HUES48 (cell line): Measurements from ENCODE around the gene TPD52L2.

ENCODE experiments used
- H3K27ac ChIP-seq: one replicate; pipeline ENCODE4 v1.7.0; 2013; ENCODE audit warnings: low read depth, low read length, inconsistent platforms
- H3K27me3 ChIP-seq: 2 replicates; pipeline ENCODE4 v1.6.1; 2013; ENCODE audit warnings: mild to moderate bottlenecking, low read length; ENCODE audit not compliant: control insufficient read depth, insufficient read depth
- H3K36me3 ChIP-seq: 2 replicates; pipeline ENCODE4 v1.6.1; 2013; ENCODE audit warnings: low read length; ENCODE audit not compliant: control insufficient read depth, insufficient read depth
- H3K4me1 ChIP-seq: 2 replicates; pipeline ENCODE4 v1.6.1; 2013; ENCODE audit warnings: mild to moderate bottlenecking, low read length; ENCODE audit not compliant: control insufficient read depth, insufficient read depth
- H3K4me3 ChIP-seq: 2 replicates; pipeline ENCODE4 v1.5.1; 2013; ENCODE audit warnings: mild to moderate bottlenecking, low read depth, low read length
- H3K9ac ChIP-seq: 2 replicates; pipeline ENCODE4 v1.6.1; 2013; ENCODE audit warnings: mild to moderate bottlenecking, low read depth, low read length, moderate library complexity
- H3K9me3 ChIP-seq: 2 replicates; pipeline ENCODE4 v1.6.1; 2013; ENCODE audit warnings: low read length; ENCODE audit not compliant: control insufficient read depth, insufficient read depth

Gene TPD52L2

DNA sequence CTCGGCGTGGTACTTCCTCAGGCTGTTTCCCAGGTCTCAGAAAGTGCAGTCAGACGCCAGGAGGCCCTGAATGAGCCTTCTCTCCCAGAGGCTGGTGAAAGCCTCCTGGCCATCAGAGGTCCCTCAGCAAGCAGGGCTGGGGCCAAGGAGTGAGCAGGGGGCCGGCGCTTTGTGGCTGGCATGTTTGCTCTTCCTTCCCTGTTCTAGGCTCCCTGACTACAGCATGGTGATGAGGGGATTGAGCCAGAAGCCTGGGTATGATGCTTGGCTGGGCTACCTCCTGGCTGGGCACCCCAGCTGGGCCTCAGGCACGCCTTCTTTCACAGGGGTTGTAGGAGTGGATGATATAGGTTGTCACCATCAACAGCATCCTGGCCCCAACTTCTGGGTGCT, 18.1 kb downstream of the TPD52L2 start:
- Histone ChIP-seq H3K27me3 (no peaks in the 10 kb centered on the region), H3K9ac (no peak overlapping the region), H3K4me1 (no peaks in the 10 kb centered on the region), H3K36me3 (peaks cover 71% of the 10 kb centered on the region), H3K9me3 (no peaks in the 10 kb centered on the region), H3K27ac (no peak overlapping the region), H3K4me3 (no peak overlapping the region)

GRCh38 chr20:63884506-63885263, 19.6 kb downstream of the TPD52L2 start:
- H3K27me3 ChIP-seq = no peaks in the 10 kb centered on the region
- no peak overlapping the region for H3K4me3 ChIP-seq
- H3K9me3 ChIP-seq = no peaks in the 10 kb centered on the region
- no peaks in the 10 kb centered on the region for H3K4me1 ChIP-seq
- peaks cover 73% of the 10 kb centered on the region for H3K36me3 ChIP-seq
- H3K9ac ChIP-seq = no peak overlapping the region
- H3K27ac ChIP-seq = no peak overlapping the region

- H3K27me3 ChIP-seq = no peaks in the 10 kb centered on the region
- no peak overlapping the region for H3K4me3 ChIP-seq
- no peaks in the 10 kb centered on the region for H3K4me1 ChIP-seq
- no peak overlapping the region for H3K27ac ChIP-seq
- H3K36me3 ChIP-seq = peaks cover 81% of the 10 kb centered on the region
- no peak overlapping the region for H3K9ac ChIP-seq
- no peaks in the 10 kb centered on the region for H3K9me3 ChIP-seq
These were observed 20.4 kb downstream of the TPD52L2 start for GRCh38 chr20:63885264-63886053.

- H3K27me3 ChIP-seq = no peaks in the 10 kb centered on the region
- H3K4me1 ChIP-seq = no peaks in the 10 kb centered on the region
- no peak overlapping the region for H3K9ac ChIP-seq
- no peak overlapping the region for H3K27ac ChIP-seq
- no peaks in the 10 kb centered on the region for H3K9me3 ChIP-seq
- H3K4me3 ChIP-seq = no peak overlapping the region
- peaks cover 86% of the 10 kb centered on the region for H3K36me3 ChIP-seq
These were observed 21.0 kb downstream of the TPD52L2 start for GRCh38 chr20:63886054-63886419.

- Histone ChIP-seq H3K4me1 (no peaks in the 10 kb centered on the region), H3K27ac (no peak overlapping the region), H3K4me3 (no peak overlapping the region)
These were observed 21.9 kb downstream of the TPD52L2 start for GRCh38 chr20:63886921-63887320.

DNA sequence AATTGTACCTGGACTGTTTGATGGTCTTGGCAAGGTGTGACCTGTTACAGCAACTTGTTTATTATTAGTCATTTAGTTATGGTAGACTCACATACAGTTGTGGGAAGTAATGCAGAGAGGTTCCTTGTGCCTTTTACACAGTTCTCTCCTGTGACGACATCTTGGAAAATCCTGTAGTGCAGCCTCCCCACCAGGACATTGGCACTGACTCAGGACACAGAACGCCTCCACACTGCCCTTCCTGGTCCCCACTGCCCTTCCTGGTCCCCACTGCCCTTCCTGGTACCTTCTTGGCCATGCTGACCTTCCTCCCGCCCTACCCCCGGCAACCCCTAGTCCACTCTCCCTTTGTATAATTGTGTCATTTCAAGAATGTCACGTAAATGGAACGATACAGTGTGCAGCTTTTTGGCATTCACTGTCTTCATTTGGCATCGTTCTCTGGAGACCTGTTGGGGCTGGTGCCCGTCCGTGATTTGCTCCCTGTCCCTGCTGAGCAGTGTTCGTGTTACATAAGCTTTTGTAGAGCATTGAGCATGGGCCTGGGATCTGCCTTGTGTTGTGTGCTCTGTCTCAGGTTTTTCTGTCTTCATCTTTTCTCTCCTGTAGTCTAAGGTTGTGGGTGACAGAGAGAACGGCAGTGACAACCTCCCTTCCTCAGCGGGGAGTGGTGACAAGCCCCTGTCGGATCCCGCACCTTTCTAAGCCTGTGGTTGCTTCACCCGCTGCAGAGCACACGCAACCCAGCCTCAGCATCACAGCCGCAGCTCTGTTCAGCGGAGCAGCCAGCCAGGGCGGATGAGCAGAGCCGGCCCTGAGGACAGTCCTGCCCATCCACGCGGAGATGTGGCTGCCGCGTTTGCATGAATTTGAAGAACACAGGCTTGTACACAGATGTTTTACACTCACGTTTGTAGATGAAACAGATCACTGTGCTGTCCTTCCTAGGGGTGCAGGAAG, 24.5 kb downstream of the TPD52L2 start:
- Histone ChIP-seq H3K4me3 (no peak overlapping the region), H3K27ac (no peak overlapping the region)

More at GRCh38 chr20:63886921-63887320, 21.9 kb downstream of the TPD52L2 start:
- no peaks in the 10 kb centered on the region for H3K9me3 ChIP-seq
- H3K9ac ChIP-seq = no peak overlapping the region
- no peaks in the 10 kb centered on the region for H3K27me3 ChIP-seq
- peaks cover 82% of the 10 kb centered on the region for H3K36me3 ChIP-seq

GRCh38 chr20:63890201-63890576, 25.1 kb downstream of the TPD52L2 start:
- no peak overlapping the region for H3K27ac ChIP-seq

More for the DNA sequence above, 24.5 kb downstream of the TPD52L2 start:
- Histone ChIP-seq H3K36me3 (peaks cover 61% of the 10 kb centered on the region), H3K4me1 (peaks cover 3% of the 10 kb centered on the region; the same call in 1 of the 2 replicates), H3K27me3 (no peaks in the 10 kb centered on the region), H3K9me3 (no peaks in the 10 kb centered on the region), H3K9ac (no peak overlapping the region)

GRCh38 chr20:63890616-63891015, 25.5 kb downstream of the TPD52L2 start:
- peaks cover 3% of the 10 kb centered on the region; the same call in 1 of the 2 replicates for H3K4me1 ChIP-seq

More at GRCh38 chr20:63890201-63890576, 25.1 kb downstream of the TPD52L2 start:
- Histone ChIP-seq H3K4me1 (peaks cover 3% of the 10 kb centered on the region; the same call in 1 of the 2 replicates), H3K9ac (no peak overlapping the region), H3K36me3 (peaks cover 54% of the 10 kb centered on the region), H3K9me3 (no peaks in the 10 kb centered on the region), H3K4me3 (no peak overlapping the region), H3K27me3 (no peaks in the 10 kb centered on the region)

GRCh38 chr20:63891061-63892002, 26.3 kb downstream of the TPD52L2 start:
- no peak overlapping the region for H3K4me3 ChIP-seq
- peaks cover 46% of the 10 kb centered on the region for H3K36me3 ChIP-seq
- H3K9me3 ChIP-seq = no peaks in the 10 kb centered on the region
- no peaks in the 10 kb centered on the region for H3K27me3 ChIP-seq
- no peak overlapping the region for H3K9ac ChIP-seq
- H3K27ac ChIP-seq = no peak overlapping the region
- peaks cover 10% of the 10 kb centered on the region for H3K4me1 ChIP-seq

More at GRCh38 chr20:63890616-63891015, 25.5 kb downstream of the TPD52L2 start:
- Histone ChIP-seq H3K4me3 (no peak overlapping the region), H3K36me3 (peaks cover 50% of the 10 kb centered on the region), H3K27ac (no peak overlapping the region), H3K9me3 (no peaks in the 10 kb centered on the region), H3K27me3 (no peaks in the 10 kb centered on the region), H3K9ac (no peak overlapping the region)

DNA sequence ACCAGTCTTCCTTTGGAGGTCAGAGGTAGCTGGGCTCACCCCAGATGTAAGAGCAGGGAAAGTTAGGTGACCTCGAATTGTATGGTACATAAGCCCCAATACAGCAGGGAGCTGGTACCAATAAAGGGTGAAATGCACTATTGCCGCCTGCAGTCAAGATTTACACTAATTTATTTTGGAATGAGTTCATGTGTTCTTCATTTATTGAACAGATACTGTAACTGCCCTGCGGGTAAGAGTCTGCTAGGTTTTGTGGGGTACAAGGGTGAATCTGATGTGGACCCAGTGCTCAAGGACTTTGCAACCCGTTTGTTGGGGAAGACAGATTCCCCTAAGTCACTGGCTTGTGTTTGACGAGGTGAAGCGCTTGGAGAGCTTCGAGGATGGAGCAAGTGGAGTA, 27.3 kb downstream of the TPD52L2 start:
- H3K27ac ChIP-seq = no peak overlapping the region
- peaks cover 40% of the 10 kb centered on the region for H3K36me3 ChIP-seq
- H3K4me3 ChIP-seq = no peak overlapping the region
- H3K9me3 ChIP-seq = no peaks in the 10 kb centered on the region
- no peak overlapping the region for H3K9ac ChIP-seq
- H3K4me1 ChIP-seq = peaks cover 14% of the 10 kb centered on the region
- no peaks in the 10 kb centered on the region for H3K27me3 ChIP-seq
